Effector memory CD4-positive, alpha-beta T cell (primary cell): Measurements from ENCODE around the gene CLDN19.
"Not testable (repeated sequence)": the region's sequence is repeated elsewhere in the genome, so short reads cannot be mapped to it uniquely, and the experiment has no call there.

ENCODE experiments used
- DNase-seq, 3 donors: peaks; one replicate each; pipeline ENCODE4 v3.0.0-alpha.2; 2020
- H3K27ac ChIP-seq: 2 replicates; pipeline ENCODE4 v1.7.0; 2013; ENCODE audit warnings: mild to moderate bottlenecking, low read length, moderate library complexity; ENCODE audit not compliant: insufficient read depth, poor library complexity, severe bottlenecking
- H3K27me3 ChIP-seq: replicated peaks from 2 replicates; pipeline ENCODE4 v1.7.0; 2013; ENCODE audit warnings: mild to moderate bottlenecking, low read length; ENCODE audit not compliant: insufficient read depth, control insufficient read depth, poor library complexity, severe bottlenecking
- H3K36me3 ChIP-seq: 2 replicates; pipeline ENCODE4 v1.7.0; 2013; ENCODE audit warnings: mild to moderate bottlenecking, low read length, moderate library complexity; ENCODE audit not compliant: control insufficient read depth, insufficient read depth
- H3K4me1 ChIP-seq: 2 replicates; pipeline ENCODE4 v1.7.0; 2013; ENCODE audit warnings: low read length, mild to moderate bottlenecking; ENCODE audit not compliant: control insufficient read depth, insufficient read depth, poor library complexity, severe bottlenecking
- H3K4me3 ChIP-seq: 2 replicates; pipeline ENCODE4 v1.7.0; 2013; ENCODE audit warnings: low read length, low read depth, mild to moderate bottlenecking; ENCODE audit not compliant: insufficient read depth, poor library complexity, severe bottlenecking
- H3K9me3 ChIP-seq: 2 replicates; pipeline ENCODE4 v1.7.0; 2013; ENCODE audit warnings: mild to moderate bottlenecking, low read length, moderate library complexity; ENCODE audit not compliant: control insufficient read depth

The CLDN19 gene

GRCh38 chr1:42734201-42735035 lies 5.6 kb downstream of the CLDN19 start:
- Histone ChIP-seq H3K4me3 (no peak overlapping the region), H3K36me3 (no peaks in the 10 kb centered on the region), H3K9me3 (no peaks in the 10 kb centered on the region), H3K4me1 (no peaks in the 10 kb centered on the region), H3K27me3 (no peaks in the 10 kb centered on the region), H3K27ac (no peak overlapping the region)
- DNase-seq = no peak

DNA sequence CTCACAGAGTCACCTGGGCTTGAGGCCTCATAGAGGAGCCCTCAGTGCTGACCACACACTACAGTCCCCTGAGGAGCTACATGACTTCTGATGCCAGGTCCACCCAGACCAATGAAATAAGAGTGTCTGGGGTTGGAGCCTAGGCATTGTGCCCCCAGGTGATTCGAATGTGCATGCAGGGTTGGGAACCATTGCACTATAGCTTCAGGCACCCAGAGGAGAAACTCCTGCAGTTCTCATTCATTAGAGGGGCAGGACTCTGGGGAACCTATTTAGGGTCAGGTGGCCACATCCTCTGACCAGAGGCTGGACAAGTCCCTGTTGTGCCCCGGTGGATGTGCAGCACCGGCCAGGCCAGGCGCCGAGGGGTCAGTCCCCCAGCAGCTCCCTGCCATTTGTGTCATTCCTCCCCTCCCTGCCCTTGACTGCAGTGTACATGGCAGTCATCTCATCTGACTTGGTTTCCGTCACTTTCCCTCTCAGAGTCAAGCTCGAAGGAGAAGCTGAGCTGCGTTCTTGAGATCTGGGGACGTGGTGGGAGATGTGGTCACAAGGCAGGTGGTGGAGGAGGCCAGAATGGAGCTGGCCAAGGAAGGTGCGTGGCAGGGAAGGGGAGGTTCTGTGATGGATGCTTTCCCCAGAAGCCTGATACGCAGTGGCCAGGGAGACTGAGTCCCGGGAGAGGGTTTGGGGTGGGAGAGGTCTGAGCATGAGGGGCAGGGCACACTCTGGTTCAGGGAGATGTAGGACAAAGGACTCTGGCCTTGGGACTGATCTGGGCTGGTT lies 6.4 kb downstream of the CLDN19 start:
- no peak overlapping the region for H3K4me3 ChIP-seq
- no peaks in the 10 kb centered on the region for H3K36me3 ChIP-seq
- H3K9me3 ChIP-seq = no peaks in the 10 kb centered on the region
- no peak for DNase-seq
- H3K27me3 ChIP-seq = no peaks in the 10 kb centered on the region
- H3K27ac ChIP-seq = no peak overlapping the region
- H3K4me1 ChIP-seq = no peaks in the 10 kb centered on the region

DNA sequence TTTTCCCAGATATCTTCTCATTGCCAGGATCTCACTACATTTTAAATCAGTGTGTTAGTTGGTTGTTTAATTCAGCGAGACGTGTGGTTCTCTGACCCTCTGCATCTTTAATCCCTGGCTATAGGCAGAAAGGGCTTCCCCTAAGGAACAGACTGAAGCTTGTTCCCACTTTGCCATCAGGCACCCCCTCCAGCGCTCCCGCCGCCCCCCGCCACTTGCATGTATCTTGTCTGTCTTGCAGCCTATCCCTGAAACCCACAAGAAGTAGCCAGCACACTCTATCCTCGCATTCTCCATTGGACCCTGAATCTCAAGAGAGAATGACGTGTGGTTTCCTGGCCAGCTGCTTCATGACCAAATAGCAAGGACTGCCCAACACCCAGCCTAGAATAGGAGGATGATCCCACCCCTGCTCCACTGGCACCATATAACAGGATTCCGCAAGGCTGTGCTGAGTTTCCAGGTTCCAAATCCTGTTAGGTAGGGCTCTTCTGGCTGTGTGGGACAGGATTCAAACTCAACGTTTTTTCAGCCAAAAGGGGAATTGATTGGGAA lies 7.8 kb downstream of the CLDN19 start:
- no peak for DNase-seq
- Histone ChIP-seq H3K36me3 (no peaks in the 10 kb centered on the region), H3K4me1 (no peaks in the 10 kb centered on the region), H3K4me3 (no peak overlapping the region), H3K9me3 (no peaks in the 10 kb centered on the region), H3K27me3 (no peaks in the 10 kb centered on the region), H3K27ac (no peak overlapping the region)

- H3K4me3 ChIP-seq = no peak overlapping the region
- H3K27me3 ChIP-seq = no peaks in the 10 kb centered on the region
- no peak for DNase-seq
- no peak overlapping the region for H3K27ac ChIP-seq
- no peaks in the 10 kb centered on the region for H3K9me3 ChIP-seq
- H3K4me1 ChIP-seq = no peaks in the 10 kb centered on the region
- no peaks in the 10 kb centered on the region for H3K36me3 ChIP-seq
Observed at GRCh38 chr1:42731585-42731984, 8.5 kb downstream of the CLDN19 start.

- Histone ChIP-seq H3K27ac (no peak overlapping the region), H3K9me3 (no peaks in the 10 kb centered on the region), H3K36me3 (no peaks in the 10 kb centered on the region), H3K27me3 (no peaks in the 10 kb centered on the region), H3K4me3 (no peak overlapping the region), H3K4me1 (no peaks in the 10 kb centered on the region)
- DNase-seq = no peak
Observed at GRCh38 chr1:42730988-42731387, 9.0 kb downstream of the CLDN19 start.

GRCh38 chr1:42730002-42730401 lies 10.0 kb downstream of the CLDN19 start:
- Histone ChIP-seq H3K36me3 (no peaks in the 10 kb centered on the region), H3K4me3 (no peak overlapping the region), H3K9me3 (no peaks in the 10 kb centered on the region), H3K4me1 (no peaks in the 10 kb centered on the region), H3K27me3 (no peaks in the 10 kb centered on the region), H3K27ac (no peak overlapping the region)
- DNase-seq = no peak

GRCh38 chr1:42725820-42726219 lies 14.2 kb downstream of the CLDN19 start:
- not testable (repeated sequence) for H3K36me3 ChIP-seq, H3K9me3 ChIP-seq, H3K27me3 ChIP-seq, H3K4me3 ChIP-seq, H3K4me1 ChIP-seq, H3K27ac ChIP-seq, DNase-seq

- no peaks in the 10 kb centered on the region for H3K27me3 ChIP-seq
- H3K4me3 ChIP-seq = no peak overlapping the region
- H3K36me3 ChIP-seq = no peaks in the 10 kb centered on the region
- no peak overlapping the region for H3K27ac ChIP-seq
- no peak for DNase-seq
- no peaks in the 10 kb centered on the region for H3K9me3 ChIP-seq
- no peaks in the 10 kb centered on the region for H3K4me1 ChIP-seq
Observed at GRCh38 chr1:42723511-42723910, 16.5 kb downstream of the CLDN19 start.

DNA sequence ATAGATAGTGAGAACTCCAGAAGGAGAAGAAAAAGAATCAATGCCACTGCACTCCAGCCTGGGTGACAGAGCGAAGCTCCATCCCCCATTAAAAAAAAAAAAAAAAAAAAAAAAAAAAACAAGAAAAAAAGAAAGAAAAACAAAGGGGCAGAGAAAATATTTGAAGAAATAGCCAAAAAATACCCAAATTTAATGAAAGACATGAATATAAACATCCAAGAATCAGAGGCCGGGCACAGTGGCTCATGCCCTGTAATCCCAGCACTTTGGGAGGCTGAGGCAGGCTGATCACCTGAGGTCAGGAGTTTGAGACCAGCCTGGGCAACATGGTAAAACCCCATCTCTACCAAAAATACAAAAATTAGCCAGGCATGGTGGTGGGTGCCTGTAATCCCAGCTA lies 17.6 kb downstream of the CLDN19 start:
- H3K4me3 ChIP-seq, H3K36me3 ChIP-seq, H3K4me1 ChIP-seq, DNase-seq, H3K27ac ChIP-seq, H3K27me3 ChIP-seq, H3K9me3 ChIP-seq: not testable (repeated sequence)

DNA sequence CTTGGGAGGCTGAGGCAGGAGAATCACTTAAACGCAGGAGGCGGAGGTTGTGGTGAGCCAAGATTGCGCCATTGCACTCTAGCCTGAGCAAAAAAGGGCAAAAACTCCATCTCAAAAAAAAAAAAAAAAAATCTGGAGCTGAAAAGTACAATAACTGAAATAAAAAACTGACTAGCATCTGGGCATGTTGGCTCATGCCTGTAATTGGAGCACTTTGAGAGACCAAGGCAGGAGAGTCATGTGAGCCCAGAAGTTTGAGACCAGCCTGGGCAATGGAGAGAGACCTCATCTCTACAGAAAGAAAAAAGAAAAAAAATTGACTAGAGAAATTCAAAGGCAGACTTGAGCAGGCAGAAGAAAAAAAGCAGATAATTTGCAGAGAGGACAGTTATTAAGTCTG lies 18.1 kb downstream of the CLDN19 start:
- no peaks in the 10 kb centered on the region for H3K36me3 ChIP-seq
- H3K27ac ChIP-seq = no peak overlapping the region
- no peaks in the 10 kb centered on the region for H3K9me3 ChIP-seq
- no peaks in the 10 kb centered on the region for H3K4me1 ChIP-seq
- no peaks in the 10 kb centered on the region for H3K27me3 ChIP-seq
- no peak overlapping the region for H3K4me3 ChIP-seq
- no peak for DNase-seq
